Uterus (tissue), 2 donors: Measurements from ENCODE around the gene CLEC4F.

ENCODE experiments used
- CTCF ChIP-seq, 4 experiments: fragments of 200-600 bp in 2 of 4; fragments of 450-650 bp in 2 of 4; sonication (generic) in 2 of 4; IDR thresholded peaks; one replicate each; pipeline ENCODE4 v1.5.1; 2016 to 2019; ENCODE audit warnings: antibody characterized with exemption in 4 of 4, mild to moderate bottlenecking in 2 of 4, moderate library complexity in 1 of 4
- POLR2A ChIP-seq, 2 donors: fragments of 450-650 bp; IDR thresholded peaks; one replicate each; pipeline ENCODE4 v1.6.1; 2016; ENCODE audit warnings: antibody characterized with exemption in 2 of 2, mild to moderate bottlenecking in 1 of 2, moderate library complexity in 1 of 2

- TF ChIP-seq CTCF (IDR thresholded peaks at IDR 0.05) (no peak), POLR2A (IDR thresholded peaks at IDR 0.05) (no peak)
Observed at GRCh38 chr2:70797506-70797905, 22.9 kb downstream of the CLEC4F start.
